HL-60 (cell line): ENCODE measurements around the gene ATXN2.
"Not testable (repeated sequence)": the region's sequence is repeated elsewhere in the genome, so short reads cannot be mapped to it uniquely, and the experiment has no call there.

ENCODE experiments used
- DNase-seq, 2 experiments: peaks; one replicate each; pipeline ENCODE4 v3.0.0-alpha.2; 2010 to 2020; ENCODE audit warnings: low read depth in 1 of 2, low spot score in 1 of 2
- H3K27ac ChIP-seq: fragments of 250-450 bp; sonication (Bioruptor Pico); replicated peaks from 2 replicates; pipeline ENCODE4 v1.5.1; 2020; ENCODE audit warnings: mild to moderate bottlenecking, moderate library complexity
- H3K27me3 ChIP-seq: fragments of 250-450 bp; sonication (Bioruptor Pico); 2 replicates; pipeline ENCODE4 v1.5.1; 2021; ENCODE audit warnings: mild to moderate bottlenecking, moderate library complexity; ENCODE audit not compliant: insufficient read depth, poor library complexity, severe bottlenecking
- H3K4me3 ChIP-seq: replicated peaks from 2 replicates; pipeline ENCODE4 v1.5.1; 2011; ENCODE audit warnings: mild to moderate bottlenecking, control low read depth, low read length; ENCODE audit not compliant: insufficient read depth
- GABPA ChIP-seq: IDR thresholded peaks from 2 replicates; pipeline ENCODE4 v1.6.1; 2012; ENCODE audit warnings: low read depth
- POLR2AphosphoS5 ChIP-seq: IDR thresholded peaks from 2 replicates; pipeline ENCODE4 v1.6.1; 2012; ENCODE audit warnings: low read depth
- SPI1 ChIP-seq: IDR thresholded peaks from 2 replicates; pipeline ENCODE4 v1.6.1; 2012; ENCODE audit warnings: low read depth, mild to moderate bottlenecking, borderline replicate concordance
- TF ChIP-seq, protein P1 (sequence below): IDR thresholded peaks from 2 replicates; pipeline ENCODE4 v1.6.1; 2012; ENCODE audit warnings: low read depth; ENCODE audit not compliant: insufficient replicate concordance
- TF ChIP-seq, protein P2 (sequence below): IDR thresholded peaks from one replicate; pipeline ENCODE4 v1.5.1; 2011; ENCODE audit warnings: low read length, control low read depth, inconsistent platforms; ENCODE audit not compliant: insufficient read depth

ATXN2 gene

DNA sequence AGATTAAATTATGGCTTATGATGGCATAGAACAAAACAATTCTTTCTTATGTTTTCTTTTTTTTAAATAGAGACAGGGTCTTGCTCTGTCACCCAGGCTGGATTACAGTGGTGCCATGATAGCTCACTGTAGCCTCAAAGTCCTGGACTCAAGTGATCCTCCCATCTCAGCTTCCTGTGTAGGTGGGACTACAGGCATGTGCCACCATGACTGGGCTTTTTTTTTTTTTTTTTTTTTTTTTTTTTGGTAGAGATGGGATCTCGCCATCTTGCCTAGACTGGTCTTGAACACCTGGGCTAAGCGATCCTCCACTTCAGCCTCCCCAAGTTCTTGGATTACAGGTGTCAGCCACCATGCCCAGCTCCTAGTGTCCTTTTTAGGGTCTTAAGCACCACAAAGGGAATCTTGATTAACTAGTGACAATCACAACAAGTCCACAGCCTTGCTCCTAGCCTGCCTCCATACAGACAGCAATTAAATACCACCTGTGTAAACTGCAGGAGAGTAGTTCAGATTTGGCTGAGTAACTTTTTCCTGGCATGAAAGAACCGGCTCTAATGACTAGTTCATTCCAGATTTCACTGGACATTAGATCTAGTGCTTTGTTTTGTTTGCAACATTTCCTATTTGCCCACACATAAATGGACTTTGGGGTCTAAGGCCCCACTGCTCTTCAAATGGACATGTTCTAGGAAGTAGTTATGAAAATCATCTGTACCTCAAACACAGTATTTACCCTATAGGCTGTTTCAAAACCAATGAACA lies 131.8 kb downstream of the ATXN2 start:
- TF ChIP-seq POLR2AphosphoS5 = no peak
- TF ChIP-seq, protein P1, sequence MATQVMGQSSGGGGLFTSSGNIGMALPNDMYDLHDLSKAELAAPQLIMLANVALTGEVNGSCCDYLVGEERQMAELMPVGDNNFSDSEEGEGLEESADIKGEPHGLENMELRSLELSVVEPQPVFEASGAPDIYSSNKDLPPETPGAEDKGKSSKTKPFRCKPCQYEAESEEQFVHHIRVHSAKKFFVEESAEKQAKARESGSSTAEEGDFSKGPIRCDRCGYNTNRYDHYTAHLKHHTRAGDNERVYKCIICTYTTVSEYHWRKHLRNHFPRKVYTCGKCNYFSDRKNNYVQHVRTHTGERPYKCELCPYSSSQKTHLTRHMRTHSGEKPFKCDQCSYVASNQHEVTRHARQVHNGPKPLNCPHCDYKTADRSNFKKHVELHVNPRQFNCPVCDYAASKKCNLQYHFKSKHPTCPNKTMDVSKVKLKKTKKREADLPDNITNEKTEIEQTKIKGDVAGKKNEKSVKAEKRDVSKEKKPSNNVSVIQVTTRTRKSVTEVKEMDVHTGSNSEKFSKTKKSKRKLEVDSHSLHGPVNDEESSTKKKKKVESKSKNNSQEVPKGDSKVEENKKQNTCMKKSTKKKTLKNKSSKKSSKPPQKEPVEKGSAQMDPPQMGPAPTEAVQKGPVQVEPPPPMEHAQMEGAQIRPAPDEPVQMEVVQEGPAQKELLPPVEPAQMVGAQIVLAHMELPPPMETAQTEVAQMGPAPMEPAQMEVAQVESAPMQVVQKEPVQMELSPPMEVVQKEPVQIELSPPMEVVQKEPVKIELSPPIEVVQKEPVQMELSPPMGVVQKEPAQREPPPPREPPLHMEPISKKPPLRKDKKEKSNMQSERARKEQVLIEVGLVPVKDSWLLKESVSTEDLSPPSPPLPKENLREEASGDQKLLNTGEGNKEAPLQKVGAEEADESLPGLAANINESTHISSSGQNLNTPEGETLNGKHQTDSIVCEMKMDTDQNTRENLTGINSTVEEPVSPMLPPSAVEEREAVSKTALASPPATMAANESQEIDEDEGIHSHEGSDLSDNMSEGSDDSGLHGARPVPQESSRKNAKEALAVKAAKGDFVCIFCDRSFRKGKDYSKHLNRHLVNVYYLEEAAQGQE = no peak
- H3K4me3 ChIP-seq = no peak overlapping the region
- no peak overlapping the region for H3K27ac ChIP-seq
- no peaks in the 10 kb centered on the region for H3K27me3 ChIP-seq
- no peak for DNase-seq

DNA sequence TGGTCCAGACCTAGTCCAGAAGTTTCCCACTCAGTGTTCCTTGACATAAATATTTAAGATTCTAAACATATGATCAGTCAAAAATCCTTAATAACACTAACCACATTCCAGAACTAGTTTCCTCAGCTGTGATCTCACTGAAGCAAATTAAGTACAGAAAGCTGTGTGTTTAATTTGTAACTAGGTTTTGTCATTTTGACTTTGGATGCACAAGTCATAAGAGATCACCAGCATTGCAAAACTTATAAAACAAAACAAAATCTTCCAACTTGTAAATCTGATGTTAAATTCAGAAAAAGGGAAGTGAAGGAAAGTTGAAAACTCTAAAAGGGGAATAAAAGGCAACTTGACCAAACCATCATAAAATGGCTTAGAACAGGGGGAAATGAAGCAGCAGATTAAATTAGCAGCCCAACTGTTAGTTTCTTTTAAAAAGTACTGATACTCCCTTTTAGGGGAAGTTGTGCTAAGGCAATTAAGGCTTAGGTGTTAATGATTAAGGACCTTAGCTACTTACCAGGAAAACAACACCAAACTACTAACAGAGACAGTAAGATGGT lies 136.8 kb downstream of the ATXN2 start:
- DNase-seq = no peak
- TF ChIP-seq POLR2AphosphoS5 = no peak
- peak; percentile 88 for TF ChIP-seq SPI1
- H3K27ac ChIP-seq = peak overlapping the region; percentile 6; the same call in 1 of the 2 replicates

DNA sequence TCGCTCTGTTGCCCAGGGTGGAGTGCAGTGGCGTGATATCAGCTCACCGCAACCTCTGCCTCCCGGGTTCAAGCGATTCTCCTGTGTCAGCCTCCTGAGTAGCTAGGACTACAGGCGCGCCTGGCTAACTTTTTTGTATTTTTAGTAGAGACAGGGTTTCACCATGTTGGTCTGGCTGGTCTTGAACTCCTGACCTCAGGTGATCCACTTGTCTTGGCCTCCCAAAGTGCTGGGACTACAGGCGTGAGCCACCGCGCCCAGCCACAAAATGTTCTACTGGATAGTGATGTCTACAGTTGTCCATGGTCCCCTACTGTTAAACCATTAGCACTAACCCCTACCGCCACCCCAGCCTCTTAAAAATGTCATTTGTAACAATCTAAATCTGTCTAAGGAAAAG lies 139.0 kb downstream of the ATXN2 start:
- not testable (repeated sequence) for H3K27me3 ChIP-seq, H3K4me3 ChIP-seq, H3K27ac ChIP-seq, DNase-seq

More for the DNA sequence above, 136.8 kb downstream of the ATXN2 start:
- Histone ChIP-seq H3K27me3 (no peaks in the 10 kb centered on the region), H3K4me3 (no peak overlapping the region)

DNA sequence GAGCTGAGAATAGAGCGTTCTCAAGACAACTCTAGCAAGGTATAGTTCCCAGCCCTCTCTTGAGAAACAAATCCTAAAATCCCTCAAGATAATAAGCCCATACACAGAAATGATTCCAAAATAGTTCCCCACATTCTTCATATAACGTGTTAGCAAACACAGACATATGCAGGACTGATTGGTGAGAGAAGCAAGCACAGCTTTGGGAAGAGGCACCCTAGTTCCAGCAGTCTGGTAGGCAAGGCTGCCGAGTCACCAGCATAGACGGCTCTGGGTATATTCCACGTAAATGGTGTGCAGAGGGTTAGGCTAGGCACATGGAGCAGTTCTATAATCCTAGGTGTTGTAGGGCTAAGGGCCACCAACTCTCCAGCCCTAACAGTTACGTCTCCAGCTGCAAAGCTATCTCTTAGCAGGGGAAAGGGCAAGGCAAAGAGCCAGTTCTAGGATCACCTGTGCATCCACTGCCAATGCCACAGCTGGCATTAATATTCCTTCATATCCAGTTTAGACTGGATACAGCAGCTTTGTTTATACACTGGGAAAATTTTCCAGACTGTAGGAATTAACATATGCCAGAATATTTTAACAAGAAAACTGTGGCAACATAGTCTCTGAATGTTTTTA lies 140.5 kb downstream of the ATXN2 start:
- no peaks in the 10 kb centered on the region for H3K27me3 ChIP-seq
- DNase-seq = no peak
- no peak overlapping the region for H3K4me3 ChIP-seq
- no peak for TF ChIP-seq SPI1
- TF ChIP-seq GABPA = no peak
- no peak for TF ChIP-seq POLR2AphosphoS5
- TF ChIP-seq, protein P1 = no peak
- TF ChIP-seq, protein P2, sequence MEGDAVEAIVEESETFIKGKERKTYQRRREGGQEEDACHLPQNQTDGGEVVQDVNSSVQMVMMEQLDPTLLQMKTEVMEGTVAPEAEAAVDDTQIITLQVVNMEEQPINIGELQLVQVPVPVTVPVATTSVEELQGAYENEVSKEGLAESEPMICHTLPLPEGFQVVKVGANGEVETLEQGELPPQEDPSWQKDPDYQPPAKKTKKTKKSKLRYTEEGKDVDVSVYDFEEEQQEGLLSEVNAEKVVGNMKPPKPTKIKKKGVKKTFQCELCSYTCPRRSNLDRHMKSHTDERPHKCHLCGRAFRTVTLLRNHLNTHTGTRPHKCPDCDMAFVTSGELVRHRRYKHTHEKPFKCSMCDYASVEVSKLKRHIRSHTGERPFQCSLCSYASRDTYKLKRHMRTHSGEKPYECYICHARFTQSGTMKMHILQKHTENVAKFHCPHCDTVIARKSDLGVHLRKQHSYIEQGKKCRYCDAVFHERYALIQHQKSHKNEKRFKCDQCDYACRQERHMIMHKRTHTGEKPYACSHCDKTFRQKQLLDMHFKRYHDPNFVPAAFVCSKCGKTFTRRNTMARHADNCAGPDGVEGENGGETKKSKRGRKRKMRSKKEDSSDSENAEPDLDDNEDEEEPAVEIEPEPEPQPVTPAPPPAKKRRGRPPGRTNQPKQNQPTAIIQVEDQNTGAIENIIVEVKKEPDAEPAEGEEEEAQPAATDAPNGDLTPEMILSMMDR = no peak
- H3K27ac ChIP-seq = no peak overlapping the region

DNA sequence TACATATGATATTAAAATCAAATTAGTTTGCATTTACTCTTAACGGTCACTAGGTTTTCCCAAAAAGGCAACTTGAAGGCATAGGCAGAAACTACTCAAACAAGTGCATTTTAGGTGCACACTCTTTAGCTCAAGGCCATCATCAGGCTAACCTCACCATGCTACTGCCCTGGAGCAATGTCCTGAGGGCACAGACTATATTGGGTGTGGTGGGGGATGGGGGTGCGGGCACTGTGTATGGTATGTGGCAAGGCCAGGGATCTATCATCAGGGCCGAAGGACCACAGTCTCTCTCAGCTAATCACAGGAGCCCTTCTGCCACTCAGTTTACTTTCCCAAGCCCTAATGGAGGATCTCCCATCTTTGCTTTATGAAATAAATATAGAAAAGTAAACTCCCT lies 141.5 kb downstream of the ATXN2 start:
- no peak overlapping the region for H3K4me3 ChIP-seq
- TF ChIP-seq POLR2AphosphoS5 (no peak), SPI1 (no peak), GABPA (no peak)
- TF ChIP-seq, protein P1 = no peak
- TF ChIP-seq, protein P2 = no peak
- no peak for DNase-seq
- H3K27ac ChIP-seq = no peak overlapping the region
- H3K27me3 ChIP-seq = no peaks in the 10 kb centered on the region
